Activated CD8-positive, alpha-beta memory T cell treated with anti-CD3 and anti-CD28 coated beads, Interleukin-2, amount 50 U/mL, for 1 hour (primary cell): ENCODE measurements around the gene XKR3.
"Not testable (repeated sequence)": the region's sequence is repeated elsewhere in the genome, so short reads cannot be mapped to it uniquely, and the experiment has no call there.

Experiments
- DNase-seq: peaks from one replicate; pipeline ENCODE4 v3.0.0-alpha.2; 2020; ENCODE audit errors: extremely low read depth

The XKR3 gene

GRCh38 chr22:16806401-16806800 lies 18.8 kb downstream of the XKR3 start:
- DNase-seq = no peak

- no peak for DNase-seq
Observed at GRCh38 chr22:16804882-16805281, 20.3 kb downstream of the XKR3 start.

GRCh38 chr22:16803255-16803917 lies 21.8 kb downstream of the XKR3 start:
- DNase-seq = no peak

- DNase-seq = no peak
Observed at GRCh38 chr22:16801571-16801970, 23.6 kb downstream of the XKR3 start.

GRCh38 chr22:16801088-16801487 lies 24.1 kb downstream of the XKR3 start:
- DNase-seq = no peak

- DNase-seq = no peak
Observed at GRCh38 chr22:16800358-16800757, 24.9 kb downstream of the XKR3 start.

GRCh38 chr22:16795504-16795903 lies 29.7 kb downstream of the XKR3 start:
- not testable (repeated sequence) for DNase-seq

- DNase-seq = no peak
Observed at GRCh38 chr22:16793831-16794230, 31.4 kb downstream of the XKR3 start.

- DNase-seq = no peak
Observed at GRCh38 chr22:16789860-16790493, 35.2 kb downstream of the XKR3 start.

GRCh38 chr22:16783930-16784354 lies 41.3 kb downstream of the XKR3 start:
- DNase-seq = no peak

GRCh38 chr22:16783453-16783852 lies 41.8 kb downstream of the XKR3 start:
- DNase-seq = no peak

- no peak for DNase-seq
Observed at GRCh38 chr22:16781764-16782329, 43.4 kb downstream of the XKR3 start.

GRCh38 chr22:16781074-16781763 lies 44.0 kb downstream of the XKR3 start:
- no peak for DNase-seq

- DNase-seq = no peak
Observed at GRCh38 chr22:16777284-16777924, 47.8 kb downstream of the XKR3 start.

- no peak for DNase-seq
Observed at GRCh38 chr22:16776080-16776479, 49.1 kb downstream of the XKR3 start.

- no peak for DNase-seq
Observed at GRCh38 chr22:16774911-16775500, 50.2 kb downstream of the XKR3 start.

GRCh38 chr22:16771569-16771968 lies 53.6 kb downstream of the XKR3 start:
- not testable (repeated sequence) for DNase-seq

- not testable (repeated sequence) for DNase-seq
Observed at GRCh38 chr22:16767927-16768326, 57.3 kb downstream of the XKR3 start.

GRCh38 chr22:16762224-16762623 lies 63.0 kb downstream of the XKR3 start:
- DNase-seq = not testable (repeated sequence)

- DNase-seq = not testable (repeated sequence)
Observed at GRCh38 chr22:16760416-16760815, 64.8 kb downstream of the XKR3 start.

- not testable (repeated sequence) for DNase-seq
Observed at GRCh38 chr22:16749282-16749681, 75.9 kb downstream of the XKR3 start.
